Cerebellar nuclear complex (tissue), 1 donor: ENCODE results near the gene EGFL7.

Experiments
- DNase-seq, 2 experiments: peaks; one replicate each; lab custom pipeline; 2025; lab: John Stamatoyannopoulos, UW

EGFL7 gene

GRCh38 chr9:136662656-136663581 lies at the start of gene EGFL7:
EGFL7 (plus strand) TSS chr9:136662916; CDS start chr9:136668283, 5,367 bp downstream.
- no peak for DNase-seq

DNA sequence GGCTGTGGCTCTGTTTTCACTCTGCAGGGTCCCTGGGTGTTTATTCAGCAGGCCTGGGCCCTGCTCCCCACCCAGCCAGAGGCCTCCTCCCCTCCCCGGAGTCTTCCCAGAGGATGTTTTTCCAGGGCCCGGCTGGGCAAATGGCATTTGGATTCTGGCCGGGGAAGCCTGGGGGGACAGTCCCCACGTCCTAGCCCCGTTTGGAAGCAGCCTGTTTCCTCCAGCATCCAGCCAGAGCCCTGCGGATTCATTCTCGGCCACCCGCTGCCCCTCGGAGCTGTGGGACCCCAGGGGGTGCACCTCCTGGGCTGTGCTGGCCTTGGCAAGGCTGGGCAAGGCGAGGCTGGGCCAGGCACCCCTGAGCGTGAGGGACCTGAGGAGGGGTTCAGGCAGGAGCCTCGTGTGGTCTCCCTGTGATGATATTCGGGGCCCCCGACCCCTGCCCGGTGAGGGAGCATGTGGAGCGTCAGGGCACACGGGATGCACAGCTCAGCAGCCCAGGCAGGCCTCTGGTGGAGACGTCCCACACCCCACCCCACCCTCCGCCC lies 48.8 kb upstream of the EGFL7 start:
- DNase-seq: no peak

DNA sequence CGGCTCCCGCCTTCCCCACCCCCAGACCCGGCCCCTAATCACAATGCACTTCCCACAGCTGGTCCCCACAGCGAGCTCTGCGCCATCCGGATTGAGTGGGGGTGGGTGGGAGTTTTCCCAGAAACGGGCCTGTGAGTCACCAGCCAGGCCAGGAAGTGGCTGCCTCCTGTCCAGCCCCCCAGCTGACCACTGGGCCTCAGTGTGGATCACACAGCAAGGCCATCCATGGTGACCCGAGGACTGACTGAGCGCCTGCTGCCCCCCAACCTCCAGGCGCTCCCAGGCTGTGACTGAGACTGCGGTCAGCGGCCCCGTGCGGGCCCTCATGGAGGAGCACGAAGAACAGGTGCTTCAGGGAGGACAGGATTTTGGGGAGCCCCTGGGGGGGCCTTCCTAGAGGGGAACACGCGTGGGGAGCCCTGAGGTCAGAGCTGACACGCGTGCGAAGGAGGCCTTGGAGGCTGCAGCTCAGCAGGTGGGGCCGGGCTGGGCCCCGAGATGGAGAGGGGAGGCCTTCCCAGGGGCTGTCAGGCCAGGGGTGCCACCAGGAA lies 48.3 kb upstream of the EGFL7 start:
- no peak for DNase-seq

GRCh38 chr9:136614967-136615623 lies 47.6 kb upstream of the EGFL7 start:
- no peak for DNase-seq

GRCh38 chr9:136615631-136616306 lies 46.9 kb upstream of the EGFL7 start:
- DNase-seq: no peak

GRCh38 chr9:136616307-136616635 lies 46.4 kb upstream of the EGFL7 start:
- no peak for DNase-seq

DNA sequence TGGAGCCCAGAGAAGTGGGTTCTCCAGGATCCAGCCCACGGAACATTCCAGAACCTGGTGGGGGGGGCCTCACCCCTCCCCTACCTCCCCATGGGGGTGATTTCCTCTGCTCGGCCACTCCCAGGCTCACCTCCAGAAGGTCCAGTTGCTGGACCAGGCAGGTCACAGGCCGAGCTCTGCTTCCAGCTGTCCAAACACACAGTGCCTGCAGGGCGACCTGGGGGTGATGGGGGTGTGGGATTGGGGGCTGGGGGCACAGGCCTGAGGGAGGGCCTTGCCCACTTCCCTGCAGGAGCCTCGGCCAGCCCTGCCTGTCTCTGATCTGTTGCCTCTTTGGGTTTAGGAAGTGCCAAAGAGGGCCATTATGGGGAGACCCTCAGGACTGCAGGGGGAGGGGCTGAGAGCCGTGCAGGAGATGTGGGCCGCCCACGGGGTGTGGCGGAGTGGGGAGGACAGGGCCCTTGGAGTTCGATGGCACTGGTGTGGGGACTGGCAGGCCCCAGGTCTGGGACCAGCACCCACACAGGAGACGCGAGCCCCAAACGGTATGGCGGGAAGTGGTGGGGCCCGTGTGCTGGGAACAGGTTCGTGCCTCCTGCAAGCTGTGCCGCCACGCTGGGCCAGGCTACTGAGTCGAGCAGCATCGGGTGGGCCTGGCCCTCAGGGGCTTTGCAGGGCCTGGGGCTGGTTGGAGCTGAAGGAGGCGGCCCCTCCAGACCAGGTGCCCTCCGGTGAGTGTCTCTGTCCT lies 45.6 kb upstream of the EGFL7 start:
- DNase-seq: no peak

DNA sequence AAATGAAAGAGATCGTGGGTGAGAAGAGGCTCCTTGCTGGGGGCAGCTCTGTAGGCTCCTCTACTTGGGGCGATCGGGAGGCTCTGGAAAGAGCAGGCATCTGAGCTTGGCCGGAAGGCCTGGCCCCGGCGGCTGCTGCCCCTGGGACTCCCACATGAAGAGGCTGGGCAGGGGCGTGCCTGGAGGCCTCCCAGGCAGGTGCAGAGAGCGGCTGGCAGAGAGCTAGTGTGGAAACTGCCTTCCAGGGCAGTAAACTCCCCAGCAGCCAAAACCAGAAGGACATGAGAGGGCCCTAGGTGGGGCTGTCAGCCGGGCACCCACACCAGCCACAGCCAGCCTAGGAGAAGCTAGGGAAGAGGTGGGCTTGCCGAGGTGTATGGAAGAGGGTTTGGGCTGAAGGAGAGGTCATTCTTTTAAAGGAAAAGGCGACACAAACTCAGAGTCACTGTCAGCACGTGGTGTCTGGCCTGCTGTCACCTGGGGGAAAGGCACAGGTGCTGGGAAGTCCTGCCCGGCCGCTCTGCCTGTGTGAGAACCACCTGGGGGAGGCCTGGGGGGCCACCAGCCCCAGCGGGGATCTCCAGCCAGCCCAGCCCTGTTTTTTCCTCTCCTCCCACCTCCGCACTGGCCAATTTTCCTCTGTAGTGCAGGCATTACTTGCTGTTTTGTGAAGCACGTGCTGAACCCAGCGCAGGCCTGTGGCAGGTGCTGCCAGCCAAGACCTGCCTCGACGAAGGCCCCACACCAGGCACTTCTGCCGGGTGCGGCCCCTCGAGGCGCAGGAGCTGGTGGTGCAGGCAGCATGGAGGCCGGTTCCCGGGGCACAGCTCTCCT lies 44.8 kb upstream of the EGFL7 start:
- no peak for DNase-seq

- no peak for DNase-seq
Measured at GRCh38 chr9:136618580-136619547, 43.9 kb upstream of the EGFL7 start.

- no peak for DNase-seq
Measured at GRCh38 chr9:136619742-136620440, 42.8 kb upstream of the EGFL7 start.

GRCh38 chr9:136620441-136621018 lies 42.2 kb upstream of the EGFL7 start:
- no peak for DNase-seq

- no peak for DNase-seq
Measured at GRCh38 chr9:136621019-136621733, 41.5 kb upstream of the EGFL7 start.

DNA sequence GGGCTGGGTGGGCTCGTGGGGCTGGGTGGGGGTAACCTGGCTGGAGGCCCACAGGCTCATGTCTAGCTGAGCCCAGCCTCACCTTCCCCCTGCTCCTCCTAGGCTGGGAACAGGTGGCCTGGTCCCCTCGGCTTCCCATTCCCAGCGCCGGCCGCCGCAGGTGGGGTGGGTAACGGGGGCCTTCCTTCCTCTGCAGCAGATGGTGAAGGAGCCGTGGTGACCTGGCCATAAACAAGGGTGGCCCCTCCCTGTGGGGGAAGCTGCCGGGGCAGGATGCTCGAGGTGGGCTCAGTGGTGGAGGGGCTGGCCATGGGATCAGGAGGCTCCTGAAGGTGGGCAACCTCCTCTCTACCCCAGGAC lies 41.0 kb upstream of the EGFL7 start:
- DNase-seq: no peak

- no peak for DNase-seq
Measured at GRCh38 chr9:136622538-136622948, 40.2 kb upstream of the EGFL7 start.

GRCh38 chr9:136623016-136623841 lies 39.5 kb upstream of the EGFL7 start:
- DNase-seq: no peak

GRCh38 chr9:136623842-136624183 lies 38.9 kb upstream of the EGFL7 start:
- no peak for DNase-seq
